ENCODE data around the gene DNM3.
"Not testable (repeated sequence)": the region's sequence is repeated elsewhere in the genome, so short reads cannot be mapped to it uniquely, and the experiment has no call there.

Gene DNM3

DNA sequence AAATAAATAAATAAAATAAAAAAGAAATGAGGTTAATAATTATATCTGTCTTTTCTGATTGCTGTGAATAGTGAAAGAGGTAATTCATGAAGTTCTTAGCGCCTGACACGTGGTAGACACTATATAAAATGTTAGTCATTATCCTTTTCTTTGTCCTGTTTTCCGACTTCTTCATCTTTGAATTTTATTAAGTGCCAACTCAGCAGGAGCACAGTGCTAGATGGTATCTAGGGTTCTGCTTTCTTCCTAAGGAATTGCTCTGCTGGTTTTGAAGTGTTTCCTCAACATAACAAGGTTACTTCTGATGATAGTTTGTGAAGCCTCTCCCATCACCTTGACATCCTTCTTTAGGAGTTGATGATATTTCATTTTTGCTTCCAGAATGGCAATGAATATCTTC is 227.0 kb downstream of the DNM3 start:
- no peaks in the 10 kb centered on the region for H3K4me1 ChIP-seq (ENCODE audit: insufficient read depth, poor library complexity, severe bottlenecking)
- DNase-seq (ENCODE audit: low spot score), result no peak
- H3K27ac ChIP-seq (ENCODE audit: poor library complexity, severe bottlenecking), result no peak overlapping the region
- no peak overlapping the region for H3K4me3 ChIP-seq (ENCODE audit: severe bottlenecking)
- TF ChIP-seq, protein P1, sequence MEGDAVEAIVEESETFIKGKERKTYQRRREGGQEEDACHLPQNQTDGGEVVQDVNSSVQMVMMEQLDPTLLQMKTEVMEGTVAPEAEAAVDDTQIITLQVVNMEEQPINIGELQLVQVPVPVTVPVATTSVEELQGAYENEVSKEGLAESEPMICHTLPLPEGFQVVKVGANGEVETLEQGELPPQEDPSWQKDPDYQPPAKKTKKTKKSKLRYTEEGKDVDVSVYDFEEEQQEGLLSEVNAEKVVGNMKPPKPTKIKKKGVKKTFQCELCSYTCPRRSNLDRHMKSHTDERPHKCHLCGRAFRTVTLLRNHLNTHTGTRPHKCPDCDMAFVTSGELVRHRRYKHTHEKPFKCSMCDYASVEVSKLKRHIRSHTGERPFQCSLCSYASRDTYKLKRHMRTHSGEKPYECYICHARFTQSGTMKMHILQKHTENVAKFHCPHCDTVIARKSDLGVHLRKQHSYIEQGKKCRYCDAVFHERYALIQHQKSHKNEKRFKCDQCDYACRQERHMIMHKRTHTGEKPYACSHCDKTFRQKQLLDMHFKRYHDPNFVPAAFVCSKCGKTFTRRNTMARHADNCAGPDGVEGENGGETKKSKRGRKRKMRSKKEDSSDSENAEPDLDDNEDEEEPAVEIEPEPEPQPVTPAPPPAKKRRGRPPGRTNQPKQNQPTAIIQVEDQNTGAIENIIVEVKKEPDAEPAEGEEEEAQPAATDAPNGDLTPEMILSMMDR (IDR thresholded peaks at IDR 0.05; ENCODE audit: poor library complexity, severe bottlenecking), result no peak
- ATAC-seq (ENCODE audit: low read depth), result no peak
- no peaks in the 10 kb centered on the region for H3K27me3 ChIP-seq (ENCODE audit: insufficient read depth, poor library complexity, severe bottlenecking)
- no peaks in the 10 kb centered on the region for H3K36me3 ChIP-seq (ENCODE audit: low read depth)
- no peaks in the 10 kb centered on the region for H3K9me3 ChIP-seq (ENCODE audit: severe bottlenecking)

DNA sequence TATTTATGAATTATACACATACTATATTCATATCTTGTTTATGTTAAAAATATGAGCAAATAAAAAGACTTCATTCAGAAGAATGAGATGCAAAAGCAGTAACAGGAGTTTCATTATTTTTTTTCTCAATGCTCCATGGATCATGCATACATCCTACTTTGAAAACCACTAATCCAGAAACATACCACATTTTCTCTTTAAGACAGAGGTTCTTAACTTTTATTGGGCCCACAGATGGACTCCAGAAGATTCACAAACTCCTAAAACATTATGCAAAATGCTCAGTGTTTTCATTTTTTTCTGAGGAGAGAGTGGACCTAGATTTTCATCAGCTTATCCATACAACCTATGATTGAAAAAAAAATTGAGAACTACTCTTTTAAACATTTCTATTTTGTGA is 227.8 kb downstream of the DNM3 start:
- Histone ChIP-seq H3K4me1 (ENCODE audit: insufficient read depth, poor library complexity, severe bottlenecking) (no peaks in the 10 kb centered on the region), H3K36me3 (ENCODE audit: low read depth) (no peaks in the 10 kb centered on the region), H3K27me3 (ENCODE audit: insufficient read depth, poor library complexity, severe bottlenecking) (no peaks in the 10 kb centered on the region), H3K9me3 (ENCODE audit: severe bottlenecking) (no peaks in the 10 kb centered on the region), H3K4me3 (ENCODE audit: severe bottlenecking) (no peak overlapping the region), H3K27ac (ENCODE audit: poor library complexity, severe bottlenecking) (no peak overlapping the region)
- TF ChIP-seq, protein P1 (IDR thresholded peaks at IDR 0.05; ENCODE audit: poor library complexity, severe bottlenecking), result no peak
- DNase-seq (ENCODE audit: low spot score), result no peak
- ATAC-seq (ENCODE audit: low read depth), result no peak

DNA sequence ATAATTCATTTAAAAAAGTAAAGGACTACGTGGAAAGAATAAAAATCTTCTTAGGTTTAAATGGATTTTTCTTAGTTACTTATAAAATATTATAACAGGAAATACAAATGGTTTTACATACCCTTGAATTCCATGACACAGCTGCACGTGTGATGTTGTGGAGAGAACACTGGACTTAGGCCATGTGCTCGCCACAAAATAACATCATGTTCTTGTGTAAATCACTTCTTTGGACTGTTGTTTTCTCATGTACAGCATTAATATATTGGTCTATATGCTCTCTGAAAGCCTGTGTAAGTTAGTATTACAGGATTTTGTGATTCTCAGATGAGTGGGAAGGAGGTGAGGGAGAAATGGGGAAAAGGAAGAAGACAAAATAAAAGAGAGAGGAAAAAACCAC is 228.2 kb downstream of the DNM3 start:
- H3K36me3 ChIP-seq (ENCODE audit: low read depth), result no peaks in the 10 kb centered on the region
- no peak overlapping the region for H3K4me3 ChIP-seq (ENCODE audit: severe bottlenecking)
- no peaks in the 10 kb centered on the region for H3K27me3 ChIP-seq (ENCODE audit: insufficient read depth, poor library complexity, severe bottlenecking)
- no peaks in the 10 kb centered on the region for H3K9me3 ChIP-seq (ENCODE audit: severe bottlenecking)
- TF ChIP-seq, protein P1 (IDR thresholded peaks at IDR 0.05; ENCODE audit: poor library complexity, severe bottlenecking), result no peak
- ATAC-seq (ENCODE audit: low read depth) (no peak), DNase-seq (ENCODE audit: low spot score) (no peak)
- H3K4me1 ChIP-seq (ENCODE audit: insufficient read depth, poor library complexity, severe bottlenecking), result no peaks in the 10 kb centered on the region
- no peak overlapping the region for H3K27ac ChIP-seq (ENCODE audit: poor library complexity, severe bottlenecking)

GRCh38 chr1:172070055-172070454 is 228.8 kb downstream of the DNM3 start:
- Histone ChIP-seq H3K9me3 (ENCODE audit: severe bottlenecking) (no peaks in the 10 kb centered on the region), H3K4me1 (ENCODE audit: insufficient read depth, poor library complexity, severe bottlenecking) (no peaks in the 10 kb centered on the region), H3K27me3 (ENCODE audit: insufficient read depth, poor library complexity, severe bottlenecking) (no peaks in the 10 kb centered on the region), H3K36me3 (ENCODE audit: low read depth) (no peaks in the 10 kb centered on the region), H3K27ac (ENCODE audit: poor library complexity, severe bottlenecking) (no peak overlapping the region), H3K4me3 (ENCODE audit: severe bottlenecking) (no peak overlapping the region)
- no peak for DNase-seq (ENCODE audit: low spot score)
- TF ChIP-seq, protein P1 (IDR thresholded peaks at IDR 0.05; ENCODE audit: poor library complexity, severe bottlenecking), result no peak
- ATAC-seq (ENCODE audit: low read depth), result no peak

- Histone ChIP-seq H3K36me3 (ENCODE audit: low read depth) (no peaks in the 10 kb centered on the region), H3K27ac (ENCODE audit: poor library complexity, severe bottlenecking) (no peak overlapping the region), H3K9me3 (ENCODE audit: severe bottlenecking) (no peaks in the 10 kb centered on the region), H3K27me3 (ENCODE audit: insufficient read depth, poor library complexity, severe bottlenecking) (no peaks in the 10 kb centered on the region), H3K4me1 (ENCODE audit: insufficient read depth, poor library complexity, severe bottlenecking) (no peaks in the 10 kb centered on the region), H3K4me3 (ENCODE audit: severe bottlenecking) (no peak overlapping the region)
- DNase-seq (ENCODE audit: low spot score) (no peak), ATAC-seq (ENCODE audit: low read depth) (no peak)
- TF ChIP-seq, protein P1 (IDR thresholded peaks at IDR 0.05; ENCODE audit: poor library complexity, severe bottlenecking), result no peak
Measured at GRCh38 chr1:172071746-172072145, 230.4 kb downstream of the DNM3 start.

DNA sequence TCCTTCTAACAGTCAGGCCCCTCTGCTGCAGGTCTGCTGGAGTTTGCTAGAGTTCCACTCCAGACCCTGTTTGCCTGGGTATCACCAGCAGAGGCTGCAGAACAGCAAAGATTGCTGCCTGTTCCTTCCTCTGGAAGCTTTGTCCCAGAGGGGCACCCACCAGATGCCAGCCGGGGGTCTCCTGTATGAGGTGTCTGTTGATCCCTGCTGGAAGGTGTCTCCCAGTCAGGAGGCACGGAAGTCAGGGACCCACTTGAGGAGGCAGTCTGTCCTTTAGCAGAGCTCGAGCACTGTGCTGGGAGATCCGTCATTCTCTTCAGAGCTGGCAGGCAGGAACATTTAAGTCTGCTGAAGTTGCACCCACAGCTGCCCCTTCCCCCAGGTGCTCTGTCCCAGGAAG is 238.6 kb downstream of the DNM3 start:
- not testable (repeated sequence) for H3K27ac ChIP-seq (ENCODE audit: poor library complexity, severe bottlenecking); H3K36me3 ChIP-seq (ENCODE audit: low read depth); ATAC-seq (ENCODE audit: low read depth); H3K27me3 ChIP-seq (ENCODE audit: insufficient read depth, poor library complexity, severe bottlenecking); H3K9me3 ChIP-seq (ENCODE audit: severe bottlenecking); DNase-seq (ENCODE audit: low spot score); H3K4me3 ChIP-seq (ENCODE audit: severe bottlenecking); H3K4me1 ChIP-seq (ENCODE audit: insufficient read depth, poor library complexity, severe bottlenecking)
